A673 (cell line): ENCODE measurements around the gene MIS18A.

Experiments
- EZH2 ChIP-seq: fragments of 200-600 bp; sonication (generic); IDR thresholded peaks from 2 replicates; pipeline ENCODE4 v1.6.1; 2017; ENCODE audit warnings: borderline replicate concordance, low read depth, mild to moderate bottlenecking, mixed read lengths, antibody characterized with exemption, low read length; ENCODE audit not compliant: poor library complexity, severe bottlenecking
- TF ChIP-seq, protein P1 (sequence below): fragments of 300-800, 200-600 bp; sonication (generic); conservative IDR thresholded peaks from 2 replicates; pipeline ENCODE4 v1.5.1; 2017; ENCODE audit warnings: low read depth, mild to moderate bottlenecking, antibody characterized with exemption, low read length, moderate library complexity, mixed read lengths

DNA sequence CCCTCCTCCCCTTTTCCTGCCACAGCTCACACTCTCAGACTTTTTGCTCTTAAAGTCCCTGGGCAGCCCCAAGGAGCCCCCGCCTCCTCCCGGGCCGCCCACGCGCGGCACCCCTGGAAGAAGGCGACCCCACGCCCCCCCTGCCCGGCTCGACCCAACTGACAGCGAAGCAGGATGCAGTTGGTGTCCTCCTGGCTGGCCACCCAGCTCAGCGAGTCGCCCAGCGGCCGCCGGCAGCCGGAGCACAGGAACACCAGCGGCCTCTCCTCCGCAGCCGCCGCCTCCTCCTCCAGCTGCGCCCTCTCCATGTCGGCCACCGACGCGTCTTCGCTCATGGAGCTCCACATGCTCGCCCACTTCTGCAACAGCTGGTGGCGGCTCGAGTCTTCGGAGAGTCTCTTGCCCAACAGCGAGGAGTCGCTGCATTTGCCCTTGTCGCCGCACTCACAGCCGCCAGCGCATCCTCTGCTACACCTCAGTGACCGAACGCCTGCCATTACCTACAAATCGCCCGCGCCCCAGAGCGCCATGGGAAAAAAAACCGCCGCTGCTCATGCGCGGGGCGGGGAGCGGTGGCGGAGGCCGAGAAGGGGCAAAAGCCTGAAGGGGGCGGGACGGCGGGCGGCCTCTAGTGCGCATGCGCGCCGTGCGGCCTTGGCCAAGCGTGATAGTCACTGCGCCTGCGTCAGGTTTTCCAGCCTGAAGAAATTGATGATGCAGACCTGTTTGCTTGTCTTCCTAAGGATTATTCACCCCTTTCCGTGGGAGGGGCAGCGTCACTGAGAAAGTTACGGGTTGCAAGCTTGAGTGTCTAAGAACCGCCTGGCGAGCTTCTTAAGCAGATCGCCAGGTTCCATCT, at the start of gene MIS18A:
- TF ChIP-seq, protein P1, sequence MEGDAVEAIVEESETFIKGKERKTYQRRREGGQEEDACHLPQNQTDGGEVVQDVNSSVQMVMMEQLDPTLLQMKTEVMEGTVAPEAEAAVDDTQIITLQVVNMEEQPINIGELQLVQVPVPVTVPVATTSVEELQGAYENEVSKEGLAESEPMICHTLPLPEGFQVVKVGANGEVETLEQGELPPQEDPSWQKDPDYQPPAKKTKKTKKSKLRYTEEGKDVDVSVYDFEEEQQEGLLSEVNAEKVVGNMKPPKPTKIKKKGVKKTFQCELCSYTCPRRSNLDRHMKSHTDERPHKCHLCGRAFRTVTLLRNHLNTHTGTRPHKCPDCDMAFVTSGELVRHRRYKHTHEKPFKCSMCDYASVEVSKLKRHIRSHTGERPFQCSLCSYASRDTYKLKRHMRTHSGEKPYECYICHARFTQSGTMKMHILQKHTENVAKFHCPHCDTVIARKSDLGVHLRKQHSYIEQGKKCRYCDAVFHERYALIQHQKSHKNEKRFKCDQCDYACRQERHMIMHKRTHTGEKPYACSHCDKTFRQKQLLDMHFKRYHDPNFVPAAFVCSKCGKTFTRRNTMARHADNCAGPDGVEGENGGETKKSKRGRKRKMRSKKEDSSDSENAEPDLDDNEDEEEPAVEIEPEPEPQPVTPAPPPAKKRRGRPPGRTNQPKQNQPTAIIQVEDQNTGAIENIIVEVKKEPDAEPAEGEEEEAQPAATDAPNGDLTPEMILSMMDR, result no peak
- no peak for TF ChIP-seq EZH2
